ENCODE measurements around the gene SRBD1.
A peak's percentile ranks its signal among the peaks of the same experiment; 100 is the strongest.

Gene SRBD1

DNA sequence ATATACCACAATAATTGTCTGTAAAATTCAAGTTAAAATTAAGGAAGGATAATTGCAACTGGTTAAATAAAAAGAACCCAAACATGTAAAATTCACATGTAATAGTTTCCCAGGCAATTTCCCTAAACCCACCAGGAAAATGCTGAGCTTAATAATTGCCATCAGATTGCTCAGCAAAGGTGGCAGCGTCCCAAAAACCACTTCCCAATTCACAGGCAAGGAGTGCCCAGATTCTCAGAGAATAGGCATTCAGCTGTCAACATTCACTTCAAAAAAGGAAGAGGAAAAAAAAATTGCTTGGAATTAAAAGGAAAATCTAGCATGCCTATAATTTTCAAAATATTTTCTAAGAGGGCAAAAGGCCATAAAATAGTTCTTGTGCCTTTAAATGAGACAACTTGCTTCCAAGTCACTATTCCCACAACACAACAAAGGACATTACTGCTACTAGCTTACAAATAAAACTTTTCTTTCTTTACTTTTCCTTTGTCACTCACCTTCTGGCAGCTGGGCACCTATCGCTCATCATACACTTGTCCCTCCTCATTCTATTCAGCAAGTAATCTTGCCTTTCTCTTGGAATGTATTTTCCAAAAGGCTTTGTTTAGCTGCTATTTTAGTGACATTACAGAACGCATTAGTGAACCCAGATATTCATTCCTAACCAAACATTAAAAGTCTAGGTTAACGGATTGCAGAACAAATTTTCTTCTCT, 15.2 kb downstream of the SRBD1 start:
- no peak for DNase-seq

GRCh38 chr2:45591073-45591472, 20.0 kb downstream of the SRBD1 start:
- DNase-seq: no peak

- DNase-seq: no peak
Measured at GRCh38 chr2:45588158-45588829, 22.8 kb downstream of the SRBD1 start.

GRCh38 chr2:45586600-45586999, 24.5 kb downstream of the SRBD1 start:
- no peak for DNase-seq

DNA sequence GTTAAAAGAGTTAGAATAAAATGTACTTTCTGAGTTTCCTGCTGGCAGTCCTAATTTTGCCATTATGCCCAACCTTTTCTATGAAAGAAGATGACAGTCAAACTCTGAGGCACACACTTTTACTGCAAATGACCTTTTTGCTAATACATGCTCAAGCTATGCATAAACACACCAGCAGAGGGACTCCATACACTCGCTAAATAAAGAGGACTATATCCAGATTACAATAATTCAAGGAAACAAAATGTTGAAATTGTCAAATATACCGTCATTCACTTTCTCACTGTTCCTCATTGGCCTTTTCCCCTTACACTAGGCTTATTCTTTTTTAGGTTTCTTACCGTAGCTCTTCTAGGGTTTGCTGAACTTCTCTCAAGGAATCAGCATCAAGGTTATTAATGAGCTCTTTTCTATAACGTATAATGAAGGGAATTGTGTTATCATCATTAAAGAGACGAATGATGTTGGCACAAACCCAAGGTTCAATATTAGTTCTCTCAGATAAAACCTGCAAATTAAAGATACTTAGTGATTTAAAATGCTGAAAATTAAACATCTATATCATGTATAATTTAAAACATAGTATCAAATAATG, 25.7 kb downstream of the SRBD1 start:
- peak; percentile 30 to 42 for DNase-seq

GRCh38 chr2:45583977-45584376, 27.1 kb downstream of the SRBD1 start:
- no peak for DNase-seq

GRCh38 chr2:45582522-45582921, 28.5 kb downstream of the SRBD1 start:
- no peak for DNase-seq

DNA sequence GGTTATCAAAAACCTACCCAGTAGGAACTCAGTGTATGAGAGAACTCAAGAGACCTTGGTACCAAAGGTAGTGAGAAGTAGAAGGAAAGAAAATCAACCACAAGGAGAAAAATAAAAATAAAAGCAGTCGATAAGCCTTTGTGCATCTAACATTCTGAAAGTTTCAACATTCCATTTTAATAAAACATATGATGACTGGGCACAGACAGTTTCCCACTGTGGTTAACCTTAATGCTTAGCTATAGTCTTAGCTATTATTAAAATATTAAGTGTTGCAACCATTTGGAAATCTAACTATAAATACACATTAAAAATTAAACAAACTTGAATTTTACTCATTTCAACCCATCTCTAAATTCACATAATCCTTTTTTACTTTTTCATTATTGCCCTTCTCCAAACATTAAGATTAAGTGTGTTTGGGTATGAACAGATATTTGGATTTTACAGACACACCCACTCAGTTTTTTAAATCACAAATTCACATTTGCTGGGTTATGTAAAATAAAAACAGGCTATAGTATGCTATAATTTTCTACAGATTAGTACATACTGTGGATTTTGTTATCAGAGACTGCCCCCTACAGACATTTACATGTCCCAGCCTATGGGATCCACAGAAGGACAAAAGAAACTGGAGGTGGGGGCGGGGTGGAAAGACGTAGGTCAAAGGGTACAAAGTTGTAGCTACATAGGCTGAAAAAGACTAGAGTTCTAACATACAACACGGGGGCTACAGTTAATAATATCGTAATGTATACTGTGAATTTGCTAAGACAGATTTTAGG, 32.8 kb downstream of the SRBD1 start:
- peak in 1 of 2 experiments; percentile 27 for DNase-seq

DNA sequence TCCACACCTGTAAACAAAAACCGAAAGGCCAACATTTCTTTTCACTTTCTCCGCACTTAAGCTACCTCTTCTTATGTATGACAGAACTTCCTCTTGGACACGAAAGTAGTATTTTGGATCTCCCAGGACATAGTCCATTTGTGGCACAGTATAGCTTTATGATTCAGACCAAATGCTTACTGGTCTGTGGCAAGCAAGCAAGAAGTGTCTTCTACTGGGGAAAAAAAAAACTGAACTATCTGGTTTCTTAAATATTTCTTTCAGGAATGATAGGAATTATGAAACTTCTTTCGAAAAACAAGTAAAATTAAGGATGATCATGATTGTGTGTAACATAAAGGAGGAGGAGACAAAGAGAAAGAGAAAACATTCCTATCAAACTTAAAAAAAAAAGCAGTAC, 33.6 kb downstream of the SRBD1 start:
- no peak for DNase-seq

DNA sequence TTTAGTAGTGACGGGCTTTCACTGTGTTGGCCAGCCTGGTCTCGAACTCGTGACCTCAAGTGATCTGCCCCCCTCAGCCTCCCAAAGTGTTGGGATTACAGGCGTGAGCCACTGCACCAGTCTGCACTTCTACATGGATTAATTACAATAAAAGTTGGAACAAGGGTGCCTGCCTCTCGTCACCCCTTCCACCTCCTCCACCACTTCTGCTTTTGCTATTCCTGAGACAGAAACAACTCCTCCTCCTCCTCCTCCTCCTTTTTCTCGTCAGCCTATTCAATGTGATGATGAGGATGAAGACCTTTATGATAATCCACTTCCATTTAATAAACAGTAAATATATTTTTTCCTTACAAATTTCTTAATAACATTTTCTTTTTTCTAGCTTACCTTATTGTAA, 35.2 kb downstream of the SRBD1 start:
- DNase-seq: no peak

DNA sequence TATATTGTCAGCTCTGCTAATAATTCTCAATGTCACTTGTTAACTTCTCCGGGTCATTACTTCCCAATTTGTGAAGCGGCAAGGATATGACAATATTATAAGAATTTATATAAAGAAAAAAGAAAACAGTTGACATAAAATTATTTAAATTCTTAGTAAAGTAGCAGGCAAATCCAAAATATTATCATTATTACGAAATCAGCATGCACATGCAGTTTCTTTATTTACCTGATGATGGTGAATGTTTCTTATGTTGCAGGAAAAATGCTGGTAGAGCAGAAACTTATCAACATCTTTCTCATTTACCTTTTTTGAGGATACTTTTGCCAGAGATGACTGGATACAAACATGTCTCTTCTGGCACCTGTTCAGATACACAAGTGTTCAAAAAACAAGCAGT, 38.1 kb downstream of the SRBD1 start:
- no peak for DNase-seq

DNA sequence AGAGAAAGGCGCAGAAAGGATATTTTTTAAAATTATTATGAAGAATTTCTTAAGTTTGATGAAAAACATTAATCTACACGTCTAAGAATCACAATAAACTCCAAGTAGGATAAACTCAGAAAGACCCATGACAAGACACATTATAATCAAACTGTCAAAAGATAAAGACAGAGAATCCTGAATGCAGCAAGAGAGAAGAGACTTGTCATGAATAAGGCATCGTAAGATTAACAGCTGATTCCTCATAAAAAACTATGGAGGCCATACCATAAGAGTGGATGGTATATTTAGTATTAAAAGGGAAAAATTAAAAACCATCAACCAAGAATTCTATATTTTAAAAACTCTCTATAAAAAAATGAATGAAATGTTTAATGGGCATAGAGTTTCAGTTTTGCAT, 39.1 kb downstream of the SRBD1 start:
- no peak for DNase-seq

- DNase-seq: no peak
Measured at GRCh38 chr2:45570671-45571334, 40.3 kb downstream of the SRBD1 start.

DNA sequence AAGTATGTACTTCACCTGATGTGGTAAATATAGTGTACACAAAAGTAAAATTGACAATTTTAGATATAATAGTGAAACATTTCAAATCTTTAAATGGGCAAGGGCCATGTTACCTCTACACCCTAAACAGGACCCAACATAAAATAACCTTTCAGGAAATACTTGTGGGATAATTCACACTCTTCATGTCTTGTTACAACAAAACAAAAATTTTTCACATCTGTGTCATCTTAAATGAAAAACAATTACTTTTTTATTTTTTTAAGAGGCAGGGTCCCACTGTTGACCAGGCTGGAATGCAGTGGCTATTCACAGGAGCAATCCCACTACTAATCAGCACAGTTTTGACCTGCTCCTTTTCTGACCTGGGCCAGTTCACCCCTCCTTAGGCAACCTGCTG, 42.1 kb downstream of the SRBD1 start:
- no peak for DNase-seq

- DNase-seq: no peak
Measured at GRCh38 chr2:45567974-45568789, 42.9 kb downstream of the SRBD1 start.

- DNase-seq: no peak
Measured at GRCh38 chr2:45567288-45567963, 43.6 kb downstream of the SRBD1 start.

- DNase-seq: no peak
Measured at GRCh38 chr2:45559436-45559835, 51.6 kb downstream of the SRBD1 start.

GRCh38 chr2:45554742-45555140, 56.3 kb downstream of the SRBD1 start:
- DNase-seq: no peak

DNA sequence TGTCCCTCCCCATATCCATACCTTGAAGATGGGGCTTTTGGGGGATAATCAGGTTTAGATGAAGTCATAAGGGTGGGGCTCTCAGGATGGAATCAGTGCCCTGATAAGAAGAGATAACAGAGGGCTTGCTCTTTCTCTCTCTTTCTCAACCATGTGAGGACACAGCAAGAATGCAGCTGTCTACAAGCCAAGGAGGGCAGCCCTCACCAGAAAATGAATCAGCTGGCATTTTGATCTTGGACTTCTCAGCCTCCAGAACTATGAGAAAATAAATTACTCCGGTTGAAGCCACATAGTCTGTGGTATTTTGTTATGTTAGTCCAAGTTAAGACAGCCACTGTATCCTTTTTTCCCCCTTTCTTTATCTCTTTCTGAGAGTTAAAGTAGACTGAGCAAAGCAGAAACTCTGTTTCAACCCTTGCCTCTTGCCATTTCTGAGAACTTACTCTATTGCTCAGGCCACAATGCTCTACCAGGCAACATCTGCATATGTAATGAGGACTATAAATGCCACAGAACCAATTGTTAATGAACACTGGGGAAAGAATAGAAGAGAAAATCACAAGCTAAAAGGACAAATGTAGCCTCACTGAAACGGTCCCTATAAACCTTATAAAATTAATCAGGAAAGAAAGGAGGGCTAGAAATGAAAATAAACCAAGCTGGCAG, 56.9 kb downstream of the SRBD1 start:
- DNase-seq: no peak

GRCh38 chr2:45551862-45552261, 59.2 kb downstream of the SRBD1 start:
- DNase-seq: no peak

DNA sequence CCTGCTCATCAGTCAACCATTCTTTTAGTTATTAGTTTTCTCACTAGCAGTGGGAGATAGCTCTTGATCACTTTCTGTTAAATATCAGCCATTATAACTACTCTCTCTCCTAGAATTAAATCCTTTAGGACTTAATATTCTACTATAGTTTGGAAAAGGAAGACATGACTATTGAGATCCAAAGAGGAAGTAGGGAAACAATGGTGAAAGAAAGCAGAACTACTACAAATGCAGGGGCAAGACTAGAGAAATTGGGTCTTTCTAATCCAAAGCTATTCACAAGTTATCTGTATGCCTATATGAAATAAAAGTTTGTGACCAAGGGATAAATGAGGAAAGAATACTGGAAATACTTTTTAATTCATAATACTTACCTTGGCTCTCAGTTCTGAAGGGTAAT, 65.1 kb downstream of the SRBD1 start:
- DNase-seq: no peak

Measured in NCI-H2081 (cell line).